BLaER1 treated with 17β-estradiol and CSF1 and Interleukin-3, amounts not matched to agents 10 nM and 100 nM (cell line): ENCODE data around the gene C5orf15.
"Not testable (repeated sequence)": the region's sequence is repeated elsewhere in the genome, so short reads cannot be mapped to it uniquely, and the experiment has no call there.

Experiments
- H3K27ac ChIP-seq, 11 experiments: shearing (Covaris generic); formaldehyde crosslinking; 2 replicates each; pipeline ENCODE4 v1.8.1; 2022
- H3K27me3 ChIP-seq, 11 experiments: shearing (Covaris generic); formaldehyde crosslinking; 2 replicates each; pipeline ENCODE4 v1.8.1; 2022
- H3K36me3 ChIP-seq, 11 experiments: shearing (Covaris generic); formaldehyde crosslinking; 2 replicates each; pipeline ENCODE4 v1.8.1; 2022
- H3K4me1 ChIP-seq, 10 experiments: shearing (Covaris generic); formaldehyde crosslinking; 2 replicates each; pipeline ENCODE4 v1.8.1; 2022
- H3K4me2 ChIP-seq, 11 experiments: shearing (Covaris generic); formaldehyde crosslinking; 2 replicates each; pipeline ENCODE4 v1.8.1; 2022
- H3K4me3 ChIP-seq, 10 experiments: shearing (Covaris generic); formaldehyde crosslinking; 2 replicates each; pipeline ENCODE4 v1.8.1; 2022
- H3K9ac ChIP-seq, 11 experiments: shearing (Covaris generic); formaldehyde crosslinking; 2 replicates each; pipeline ENCODE4 v1.8.1; 2022
- H3K9me3 ChIP-seq, 11 experiments: shearing (Covaris generic); formaldehyde crosslinking; replicated peaks in 1 of 11; 2 replicates each; pipeline ENCODE4 v1.8.1; 2022
- H4K20me1 ChIP-seq, 11 experiments: shearing (Covaris generic); formaldehyde crosslinking; 2 replicates each; pipeline ENCODE4 v1.8.1; 2022
- Cebpa-rat ChIP-seq, 11 experiments: shearing (Covaris generic); IDR thresholded peaks; 2 replicates each; pipeline ENCODE4 v1.8.1; 2022

C5orf15 gene

GRCh38 chr5:133990396-133990795, 22.0 kb upstream of the C5orf15 start:
- Histone ChIP-seq H3K27ac (peak overlapping the region in 8 of 11 experiments; percentile 35 to 76 (median 57); a peak in 15 of 22 replicates), H3K9me3 (no peaks in the 10 kb centered on the region), H3K9ac (peak overlapping the region in 8 of 11 experiments; percentile 3 to 70 (median 44); a peak in 12 of 22 replicates), H3K4me3 (peak overlapping the region in 4 of 10 experiments; percentile 10 to 63 (median 43); a peak in 7 of 20 replicates), H3K36me3 (peaks cover 47 to 71% (median 63%) of the 10 kb centered on the region in 11 experiments), H3K27me3 (no peaks in the 10 kb centered on the region), H3K4me2 (peak overlapping the region; percentile 56 to 100 (median 97); a peak in 21 of 22 replicates), H4K20me1 (peaks cover 45 to 100% (median 100%) of the 10 kb centered on the region in 11 experiments), H3K4me1 (peaks cover 69 to 100% (median 99%) of the 10 kb centered on the region in 10 experiments)
- no peak for TF ChIP-seq Cebpa-rat (IDR thresholded peaks at IDR 0.05)

GRCh38 chr5:133985540-133986180, 17.2 kb upstream of the C5orf15 start:
- peaks cover 87 to 100% (median 95%) of the 10 kb centered on the region in 11 experiments for H3K36me3 ChIP-seq
- H3K4me2 ChIP-seq = peak overlapping the region; percentile 15 to 100 (median 76); a peak in 21 of 22 replicates
- no peaks in the 10 kb centered on the region for H3K9me3 ChIP-seq
- H3K27me3 ChIP-seq = no peaks in the 10 kb centered on the region
- peak overlapping the region in 9 of 11 experiments; percentile 14 to 76 (median 45); a peak in 16 of 22 replicates for H3K27ac ChIP-seq
- TF ChIP-seq Cebpa-rat (IDR thresholded peaks at IDR 0.05) = no peak; a peak in 2 of 22 replicates
- H4K20me1 ChIP-seq = peaks cover 20 to 98% (median 89%) of the 10 kb centered on the region in 11 experiments; a peak in 20 of 22 replicates
- peaks cover 22 to 100% (median 92%) of the 10 kb centered on the region in 10 experiments for H3K4me1 ChIP-seq
- H3K9ac ChIP-seq = peak overlapping the region in 8 of 11 experiments; percentile 10 to 45 (median 34); a peak in 11 of 22 replicates
- H3K4me3 ChIP-seq = peak overlapping the region in 2 of 10 experiments; percentile 13 to 17; a peak in 1 of 20 replicates

DNA sequence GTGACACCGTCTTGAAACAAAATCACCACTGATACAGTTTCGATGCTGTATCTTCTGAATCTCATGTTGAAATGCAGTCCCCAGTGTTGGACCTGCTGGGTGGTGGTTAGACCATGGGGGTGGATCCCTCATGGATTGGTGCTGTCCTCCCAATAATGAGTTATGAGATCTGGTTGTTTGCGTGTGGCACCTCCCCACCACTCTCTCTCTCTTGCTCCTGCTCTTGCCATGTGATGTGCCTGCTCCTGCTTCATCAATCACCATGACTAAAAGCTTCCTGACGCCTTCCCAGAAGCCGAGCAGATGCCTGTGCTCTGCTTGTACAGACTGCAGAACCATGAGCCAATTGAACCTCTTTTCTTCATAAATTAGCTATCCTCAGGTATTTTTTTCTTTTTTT, 15.2 kb upstream of the C5orf15 start:
- TF ChIP-seq Cebpa-rat (IDR thresholded peaks at IDR 0.05) = no peak
- Histone ChIP-seq H3K4me1 (peaks cover 22 to 97% (median 77%) of the 10 kb centered on the region in 10 experiments), H3K27ac (peak overlapping the region in 3 of 11 experiments; percentile 3 to 24 (median 24); a peak in 4 of 22 replicates), H3K9ac (peak overlapping the region in 2 of 11 experiments; percentile 23 to 27; a peak in 1 of 22 replicates), H3K27me3 (no peaks in the 10 kb centered on the region), H3K4me3 (no peak overlapping the region), H3K36me3 (peaks cover 85 to 100% (median 92%) of the 10 kb centered on the region in 11 experiments), H4K20me1 (peaks cover 27 to 97% (median 90%) of the 10 kb centered on the region in 11 experiments; a peak in 20 of 22 replicates), H3K9me3 (no peaks in the 10 kb centered on the region), H3K4me2 (peak overlapping the region in 7 of 11 experiments; percentile 41 to 100 (median 97); a peak in 12 of 22 replicates)

- Histone ChIP-seq H3K27me3 (no peaks in the 10 kb centered on the region), H3K36me3 (peaks cover 75 to 95% (median 87%) of the 10 kb centered on the region in 11 experiments), H3K4me3 (no peak overlapping the region), H3K4me1 (peaks cover 41 to 82% (median 74%) of the 10 kb centered on the region in 10 experiments), H3K9me3 (no peaks in the 10 kb centered on the region), H4K20me1 (peaks cover 38 to 95% (median 85%) of the 10 kb centered on the region in 11 experiments; a peak in 20 of 22 replicates), H3K27ac (peak overlapping the region in 2 of 11 experiments; percentile 3 to 32; a peak in 2 of 22 replicates), H3K4me2 (peak overlapping the region in 8 of 11 experiments; percentile 10 to 97 (median 58); a peak in 13 of 22 replicates), H3K9ac (peak overlapping the region in 3 of 11 experiments; percentile 1 to 43 (median 2); a peak in 4 of 22 replicates)
- no peak for TF ChIP-seq Cebpa-rat (IDR thresholded peaks at IDR 0.05)
Observed at GRCh38 chr5:133981714-133982113, 13.3 kb upstream of the C5orf15 start.

DNA sequence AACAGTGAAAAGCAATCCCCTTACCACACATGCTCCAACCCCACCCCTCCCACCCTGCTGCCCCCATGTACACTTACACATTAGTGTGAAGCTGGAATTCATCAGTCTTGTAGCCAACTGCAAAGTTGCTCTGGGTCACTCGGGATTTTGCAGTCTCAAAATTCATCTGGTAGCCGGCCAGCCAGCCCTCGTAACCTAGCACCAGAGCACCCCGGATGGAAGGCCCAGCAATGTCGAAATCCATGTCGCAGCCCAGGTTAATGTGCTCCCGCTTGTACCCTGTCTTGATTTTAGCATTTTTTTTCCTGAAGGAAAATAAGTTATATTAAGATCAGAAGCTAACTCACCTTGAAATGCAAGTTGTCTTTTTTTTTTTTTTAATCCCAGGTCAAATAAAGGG, 12.2 kb upstream of the C5orf15 start:
- no peaks in the 10 kb centered on the region for H3K27me3 ChIP-seq
- H3K4me3 ChIP-seq = no peak overlapping the region
- no peak for TF ChIP-seq Cebpa-rat (IDR thresholded peaks at IDR 0.05)
- peaks cover 77 to 99% (median 92%) of the 10 kb centered on the region in 11 experiments for H3K36me3 ChIP-seq
- peaks cover 40 to 71% (median 63%) of the 10 kb centered on the region in 10 experiments for H3K4me1 ChIP-seq
- peak overlapping the region in 5 of 11 experiments; percentile 51 to 97 (median 66); a peak in 9 of 22 replicates for H3K4me2 ChIP-seq
- H3K9ac ChIP-seq = peak overlapping the region in 4 of 11 experiments; percentile 2 to 43 (median 6); a peak in 1 of 22 replicates
- no peaks in the 10 kb centered on the region for H3K9me3 ChIP-seq
- H4K20me1 ChIP-seq = peaks cover 36 to 93% (median 79%) of the 10 kb centered on the region in 11 experiments; a peak in 19 of 22 replicates
- peak overlapping the region in 2 of 11 experiments; percentile 18 to 32; a peak in 2 of 22 replicates for H3K27ac ChIP-seq

GRCh38 chr5:133978943-133979342, 10.5 kb upstream of the C5orf15 start:
- Histone ChIP-seq H3K4me1 (peaks cover 37 to 54% (median 46%) of the 10 kb centered on the region in 10 experiments), H3K36me3 (peaks cover 77 to 99% (median 94%) of the 10 kb centered on the region in 11 experiments), H3K9ac (peak overlapping the region in 4 of 11 experiments; percentile 38 to 64 (median 50); a peak in 2 of 22 replicates), H3K27me3 (no peaks in the 10 kb centered on the region), H4K20me1 (peaks cover 26 to 88% (median 62%) of the 10 kb centered on the region in 11 experiments; a peak in 17 of 22 replicates), H3K27ac (peak overlapping the region in 3 of 11 experiments; percentile 67 to 81 (median 76); a peak in 5 of 22 replicates), H3K4me2 (peak overlapping the region in 4 of 11 experiments; percentile 69 to 87 (median 83); a peak in 9 of 22 replicates), H3K4me3 (no peak overlapping the region), H3K9me3 (no peaks in the 10 kb centered on the region)
- TF ChIP-seq Cebpa-rat (IDR thresholded peaks at IDR 0.05) = no peak

DNA sequence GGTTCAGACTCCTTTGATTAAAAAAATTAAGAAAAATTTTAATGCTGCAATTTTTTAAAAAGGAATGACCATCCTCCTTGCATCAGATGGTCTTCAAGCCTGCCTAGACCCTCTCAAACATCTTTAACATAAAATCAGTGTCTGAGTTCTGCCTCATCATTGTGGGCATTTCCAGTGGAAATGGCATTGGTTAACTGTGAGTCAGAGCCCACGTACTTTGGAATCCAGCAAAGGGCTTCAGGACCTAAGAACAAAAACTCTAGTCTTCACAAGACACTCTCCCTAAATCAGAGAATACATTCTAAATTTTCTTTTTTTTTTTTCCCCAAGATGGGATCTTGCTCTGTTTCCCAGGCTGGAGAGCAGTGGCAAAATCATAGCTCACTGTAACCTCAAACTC, 9.4 kb upstream of the C5orf15 start:
- Histone ChIP-seq H3K4me1 (peaks cover 29 to 47% (median 40%) of the 10 kb centered on the region in 10 experiments), H3K27ac (peak overlapping the region; percentile 11 to 81 (median 54); a peak in 18 of 22 replicates), H3K4me3 (0 out of 20 replicates have a peak overlapping the region, but pooled peaks of 1 of the 10 experiments have one; percentile 2), H3K27me3 (no peaks in the 10 kb centered on the region), H3K4me2 (peak overlapping the region in 7 of 11 experiments; percentile 20 to 87 (median 71); a peak in 13 of 22 replicates), H3K9me3 (no peaks in the 10 kb centered on the region), H3K9ac (peak overlapping the region in 9 of 11 experiments; percentile 10 to 64 (median 43); a peak in 14 of 22 replicates), H3K36me3 (peaks cover 77 to 99% (median 94%) of the 10 kb centered on the region in 11 experiments), H4K20me1 (peaks cover 26 to 82% (median 59%) of the 10 kb centered on the region in 11 experiments; a peak in 17 of 22 replicates)
- TF ChIP-seq Cebpa-rat (IDR thresholded peaks at IDR 0.05) = no peak

DNA sequence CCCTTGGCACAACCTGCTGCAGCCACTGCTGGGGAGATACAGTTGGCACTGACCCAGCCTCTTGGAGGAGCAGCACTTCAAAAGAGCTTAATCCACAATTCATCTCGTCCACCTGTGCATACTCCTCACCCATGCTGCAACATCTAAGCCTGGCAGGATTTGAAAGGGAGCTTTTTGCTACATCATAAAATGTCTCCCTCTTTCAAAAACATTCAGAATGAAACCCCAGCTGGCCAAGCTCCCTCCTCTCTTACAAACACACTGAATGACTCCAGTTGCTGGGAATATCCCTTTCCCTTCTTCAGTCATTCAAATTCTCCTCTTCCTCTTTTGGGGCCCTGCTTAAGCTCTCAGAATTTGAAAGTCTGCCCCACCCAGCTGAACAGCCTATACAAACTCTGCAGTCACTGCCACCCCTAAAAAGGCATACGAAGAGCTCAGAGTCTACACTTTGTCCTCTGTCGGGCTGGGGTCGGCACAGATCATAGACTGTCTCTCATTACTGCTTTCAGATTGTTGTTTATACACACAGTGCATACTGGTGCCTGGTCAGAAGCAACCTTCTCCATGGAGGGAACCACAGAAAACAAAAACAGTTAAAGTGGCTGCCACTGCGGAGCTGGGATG, 8.8 kb upstream of the C5orf15 start:
- peaks cover 26 to 79% (median 56%) of the 10 kb centered on the region in 11 experiments; a peak in 17 of 22 replicates for H4K20me1 ChIP-seq
- H3K27ac ChIP-seq = peak overlapping the region in 10 of 11 experiments; percentile 32 to 81 (median 59); a peak in 18 of 22 replicates
- H3K36me3 ChIP-seq = peaks cover 77 to 99% (median 94%) of the 10 kb centered on the region in 11 experiments
- H3K9me3 ChIP-seq = no peaks in the 10 kb centered on the region
- H3K27me3 ChIP-seq = no peaks in the 10 kb centered on the region
- peaks cover 23 to 45% (median 38%) of the 10 kb centered on the region in 10 experiments for H3K4me1 ChIP-seq
- H3K4me3 ChIP-seq = 0 out of 20 replicates have a peak overlapping the region, but pooled peaks of 1 of the 10 experiments have one; percentile 2
- TF ChIP-seq Cebpa-rat (IDR thresholded peaks at IDR 0.05) = no peak
- peak overlapping the region in 6 of 11 experiments; percentile 34 to 87 (median 76); a peak in 11 of 22 replicates for H3K4me2 ChIP-seq
- H3K9ac ChIP-seq = peak overlapping the region in 9 of 11 experiments; percentile 17 to 64 (median 51); a peak in 14 of 22 replicates

DNA sequence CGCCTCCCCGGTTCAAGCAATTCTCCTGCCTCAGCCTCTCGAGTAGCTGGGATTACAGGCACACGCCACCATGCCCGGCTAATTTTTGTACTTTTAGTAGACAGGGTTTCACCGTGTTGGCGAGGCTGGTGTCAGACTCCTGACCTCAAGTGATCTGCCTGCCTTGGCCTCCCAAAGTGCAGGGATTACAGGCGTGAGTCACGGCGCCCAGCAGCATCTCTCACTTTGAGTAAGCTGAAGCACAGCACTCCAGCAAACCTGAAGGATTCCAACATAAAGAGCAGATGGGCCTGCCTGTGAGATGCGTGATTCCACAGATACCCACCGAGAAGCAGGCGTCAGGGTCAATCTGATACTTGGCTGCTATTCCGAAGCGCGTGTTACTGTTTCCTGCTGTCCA, 7.1 kb upstream of the C5orf15 start:
- H3K4me3 ChIP-seq, H3K27me3 ChIP-seq, H3K4me2 ChIP-seq, H3K9me3 ChIP-seq, H3K9ac ChIP-seq, H3K27ac ChIP-seq: not testable (repeated sequence)
- Histone ChIP-seq H3K36me3 (peaks cover 71 to 100% (median 92%) of the 10 kb centered on the region in 11 experiments), H3K4me1 (peaks cover 11 to 47% (median 29%) of the 10 kb centered on the region in 10 experiments), H4K20me1 (peaks cover 11 to 62% (median 40%) of the 10 kb centered on the region in 11 experiments; a peak in 17 of 22 replicates)
